Heart left ventricle (tissue), 13 donors: ENCODE measurements around the gene SH3D19.

Experiments
- CTCF ChIP-seq, 12 donors: fragments of 200-600 bp; sonication (generic) in 4 of 12; IDR thresholded peaks; one replicate each; pipeline versions ENCODE4 v1.5.0 to v1.8.0; 2018 to 2022; ENCODE audit warnings: antibody characterized with exemption in 12 of 12, mild to moderate bottlenecking in 5 of 12
- POLR2A ChIP-seq, 2 donors: fragments of 450-650 bp; IDR thresholded peaks; one replicate each; pipeline ENCODE4 v1.6.1; 2017; ENCODE audit warnings: antibody characterized with exemption in 2 of 2, mild to moderate bottlenecking in 2 of 2, moderate library complexity in 2 of 2
- donor health status: ischemic (EF 13 %, LVEDD 7.1; RV severe dilation, severe dysfunction).
- donor health status: DM: no; HTN: yes; CAD: no.
- donor health status: DM: no; HTN: no; CAD: no.
- donor health status: ischemic (EF 25% LVEDD 6.9; RV normal size, moderate dysfunction).
- donor health status: ischemic (EF 25% LVEDD 5.7; RV mildly dilated, moderate dysfunction).
- donor health status: ischemic (EF 35%, LVEDD 5.7; RV mildly dilated, moderate dysfunction).
- donor health status: nonischemic (EF 11% LVEDD 7.7; RV severe dilation, severe dysfunction).
- donor health status: DM: yes; HTN: yes; CAD: no.
- donor health status: PGD.
- donor health status: ischemic (EF 29% LVEDD 5.4; RV normal size, mild dysfunction).
- donor health status: nonischemic (EF 23%, LVEDD 6.1; RV moderate dilation, normal function).

GRCh38 chr4:151157543-151157942 lies 167.9 kb downstream of the SH3D19 start:
- TF ChIP-seq CTCF (IDR thresholded peaks at IDR 0.05) (no peak), POLR2A (IDR thresholded peaks at IDR 0.05) (no peak)
